Measurements from ENCODE around the gene MANF. TPM values are rescaled to one million over a fixed set of nuclear protein-coding genes. Genes with fewer than 3 reads are reported as not detected.

Gene MANF
- total RNA-seq, 1 experiment from 2014 or later, result 27.2 TPM

GRCh38 chr3:51408021-51408420 lies 22.9 kb downstream of the MANF start:
- no peak for DNase-seq
- Histone ChIP-seq H3K9me2 (replicated peaks; ENCODE audit: insufficient read depth, low read length) (no peaks in the 10 kb centered on the region), H3K36me3 (ENCODE audit: insufficient read depth, low read length) (peaks cover 38% of the 10 kb centered on the region), H3K9me3 (ENCODE audit: low read length) (no peaks in the 10 kb centered on the region), H3K27me3 (ENCODE audit: low read length) (no peaks in the 10 kb centered on the region), H3K9ac (ENCODE audit: low read length) (no peak overlapping the region), H3K27ac (ENCODE audit: low read length) (peak overlapping the region; percentile 42; the same call in 1 of the 2 replicates), H2AFZ (ENCODE audit: low read length) (no peak overlapping the region), H3K79me2 (ENCODE audit: low read length) (peaks cover 49% of the 10 kb centered on the region), H4K20me1 (ENCODE audit: insufficient read depth, low read depth, low read length) (no peaks in the 10 kb centered on the region), H3K4me1 (ENCODE audit: low read length) (peaks cover 28% of the 10 kb centered on the region), H3K4me2 (ENCODE audit: low read depth, low read length, poor library complexity, severe bottlenecking) (peak overlapping the region; percentile 21), H3K4me3 (ENCODE audit: low read length) (no peak overlapping the region)

GRCh38 chr3:51408813-51409212 lies 23.7 kb downstream of the MANF start:
- H3K79me2 ChIP-seq (ENCODE audit: low read length), result peaks cover 49% of the 10 kb centered on the region
- H3K27me3 ChIP-seq (ENCODE audit: low read length), result no peaks in the 10 kb centered on the region
- H3K9me3 ChIP-seq (ENCODE audit: low read length), result no peaks in the 10 kb centered on the region
- H3K4me2 ChIP-seq (ENCODE audit: low read depth, low read length, poor library complexity, severe bottlenecking), result peak overlapping the region; percentile 21
- H3K27ac ChIP-seq (ENCODE audit: low read length), result peak overlapping the region; percentile 42
- H3K9ac ChIP-seq (ENCODE audit: low read length), result no peak overlapping the region
- H3K36me3 ChIP-seq (ENCODE audit: insufficient read depth, low read length), result peaks cover 38% of the 10 kb centered on the region
- DNase-seq, result no peak
- peaks cover 26% of the 10 kb centered on the region for H3K4me1 ChIP-seq (ENCODE audit: low read length)
- H3K4me3 ChIP-seq (ENCODE audit: low read length), result no peak overlapping the region
- H2AFZ ChIP-seq (ENCODE audit: low read length), result no peak overlapping the region
- H4K20me1 ChIP-seq (ENCODE audit: insufficient read depth, low read depth, low read length), result no peaks in the 10 kb centered on the region
- H3K9me2 ChIP-seq (replicated peaks; ENCODE audit: insufficient read depth, low read length), result no peaks in the 10 kb centered on the region

- Histone ChIP-seq H3K79me2 (ENCODE audit: low read length) (peaks cover 20% of the 10 kb centered on the region), H3K4me3 (ENCODE audit: low read length) (no peak overlapping the region), H3K9ac (ENCODE audit: low read length) (no peak overlapping the region), H3K27me3 (ENCODE audit: low read length) (no peaks in the 10 kb centered on the region), H3K4me1 (ENCODE audit: low read length) (peaks cover 12% of the 10 kb centered on the region), H3K9me3 (ENCODE audit: low read length) (no peaks in the 10 kb centered on the region), H3K36me3 (ENCODE audit: insufficient read depth, low read length) (peaks cover 35% of the 10 kb centered on the region; the same call in 1 of the 2 replicates), H4K20me1 (ENCODE audit: insufficient read depth, low read depth, low read length) (0 out of 2 replicates have a peak, but pooled peaks cover 4% of the 10 kb centered on the region), H2AFZ (ENCODE audit: low read length) (no peak overlapping the region), H3K9me2 (replicated peaks; ENCODE audit: insufficient read depth, low read length) (no peaks in the 10 kb centered on the region), H3K4me2 (ENCODE audit: low read depth, low read length, poor library complexity, severe bottlenecking) (no peak overlapping the region), H3K27ac (ENCODE audit: low read length) (no peak overlapping the region)
- DNase-seq, result no peak
Observed at GRCh38 chr3:51422211-51422610, 37.1 kb downstream of the MANF start.

- Histone ChIP-seq H3K9ac (ENCODE audit: low read length) (no peak overlapping the region), H3K36me3 (ENCODE audit: insufficient read depth, low read length) (peaks cover 33% of the 10 kb centered on the region; the same call in 1 of the 2 replicates), H2AFZ (ENCODE audit: low read length) (no peak overlapping the region), H3K9me2 (replicated peaks; ENCODE audit: insufficient read depth, low read length) (no peaks in the 10 kb centered on the region), H3K27me3 (ENCODE audit: low read length) (no peaks in the 10 kb centered on the region), H3K4me1 (ENCODE audit: low read length) (peaks cover 19% of the 10 kb centered on the region), H4K20me1 (ENCODE audit: insufficient read depth, low read depth, low read length) (no peaks in the 10 kb centered on the region), H3K9me3 (ENCODE audit: low read length) (no peaks in the 10 kb centered on the region), H3K4me3 (ENCODE audit: low read length) (no peak overlapping the region), H3K4me2 (ENCODE audit: low read depth, low read length, poor library complexity, severe bottlenecking) (peak overlapping the region; percentile 37), H3K79me2 (ENCODE audit: low read length) (peaks cover 26% of the 10 kb centered on the region), H3K27ac (ENCODE audit: low read length) (peak overlapping the region; percentile 67)
- DNase-seq, result peak; percentile 59
Observed at GRCh38 chr3:51426921-51427320, 41.8 kb downstream of the MANF start.

- H3K4me1 ChIP-seq (ENCODE audit: low read length), result peaks cover 19% of the 10 kb centered on the region
- peaks cover 37% of the 10 kb centered on the region; the same call in 1 of the 2 replicates for H3K36me3 ChIP-seq (ENCODE audit: insufficient read depth, low read length)
- H3K27me3 ChIP-seq (ENCODE audit: low read length), result no peaks in the 10 kb centered on the region
- H3K9me2 ChIP-seq (replicated peaks; ENCODE audit: insufficient read depth, low read length), result no peaks in the 10 kb centered on the region
- no peaks in the 10 kb centered on the region for H3K9me3 ChIP-seq (ENCODE audit: low read length)
- H3K27ac ChIP-seq (ENCODE audit: low read length), result no peak overlapping the region
- H3K9ac ChIP-seq (ENCODE audit: low read length), result no peak overlapping the region
- no peak overlapping the region for H3K4me2 ChIP-seq (ENCODE audit: low read depth, low read length, poor library complexity, severe bottlenecking)
- DNase-seq, result no peak
- H3K4me3 ChIP-seq (ENCODE audit: low read length), result no peak overlapping the region
- no peak overlapping the region for H2AFZ ChIP-seq (ENCODE audit: low read length)
- H4K20me1 ChIP-seq (ENCODE audit: insufficient read depth, low read depth, low read length), result no peaks in the 10 kb centered on the region
- peaks cover 26% of the 10 kb centered on the region for H3K79me2 ChIP-seq (ENCODE audit: low read length)
Observed at GRCh38 chr3:51429138-51429537, 44.0 kb downstream of the MANF start.

- Histone ChIP-seq H3K27ac (ENCODE audit: low read length) (no peak overlapping the region), H3K4me2 (ENCODE audit: low read depth, low read length, poor library complexity, severe bottlenecking) (no peak overlapping the region), H3K4me3 (ENCODE audit: low read length) (no peak overlapping the region), H3K4me1 (ENCODE audit: low read length) (no peaks in the 10 kb centered on the region), H3K27me3 (ENCODE audit: low read length) (no peaks in the 10 kb centered on the region), H3K36me3 (ENCODE audit: insufficient read depth, low read length) (peaks cover 29% of the 10 kb centered on the region; the same call in 1 of the 2 replicates), H3K9me3 (ENCODE audit: low read length) (no peaks in the 10 kb centered on the region), H3K9me2 (replicated peaks; ENCODE audit: insufficient read depth, low read length) (no peaks in the 10 kb centered on the region), H4K20me1 (ENCODE audit: insufficient read depth, low read depth, low read length) (no peaks in the 10 kb centered on the region), H3K9ac (ENCODE audit: low read length) (no peak overlapping the region), H2AFZ (ENCODE audit: low read length) (no peak overlapping the region), H3K79me2 (ENCODE audit: low read length) (peaks cover 17% of the 10 kb centered on the region)
- DNase-seq, result no peak
Observed at GRCh38 chr3:51434110-51434509, 49.0 kb downstream of the MANF start.

GRCh38 chr3:51434746-51435327 lies 49.7 kb downstream of the MANF start:
- Histone ChIP-seq H3K4me1 (ENCODE audit: low read length) (no peaks in the 10 kb centered on the region), H3K4me2 (ENCODE audit: low read depth, low read length, poor library complexity, severe bottlenecking) (no peak overlapping the region), H3K27ac (ENCODE audit: low read length) (no peak overlapping the region), H3K36me3 (ENCODE audit: insufficient read depth, low read length) (peaks cover 22% of the 10 kb centered on the region; the same call in 1 of the 2 replicates), H4K20me1 (ENCODE audit: insufficient read depth, low read depth, low read length) (no peaks in the 10 kb centered on the region), H2AFZ (ENCODE audit: low read length) (no peak overlapping the region), H3K27me3 (ENCODE audit: low read length) (no peaks in the 10 kb centered on the region), H3K9me2 (replicated peaks; ENCODE audit: insufficient read depth, low read length) (no peaks in the 10 kb centered on the region), H3K9ac (ENCODE audit: low read length) (no peak overlapping the region), H3K4me3 (ENCODE audit: low read length) (no peak overlapping the region), H3K9me3 (ENCODE audit: low read length) (no peaks in the 10 kb centered on the region), H3K79me2 (ENCODE audit: low read length) (peaks cover 16% of the 10 kb centered on the region)
- peak; percentile 86 for DNase-seq

- peaks cover 33% of the 10 kb centered on the region for H3K36me3 ChIP-seq (ENCODE audit: insufficient read depth, low read length)
- no peak overlapping the region for H3K4me3 ChIP-seq (ENCODE audit: low read length)
- no peaks in the 10 kb centered on the region for H3K9me2 ChIP-seq (replicated peaks; ENCODE audit: insufficient read depth, low read length)
- DNase-seq, result no peak
- no peaks in the 10 kb centered on the region for H4K20me1 ChIP-seq (ENCODE audit: insufficient read depth, low read depth, low read length)
- no peaks in the 10 kb centered on the region for H3K9me3 ChIP-seq (ENCODE audit: low read length)
- H3K4me1 ChIP-seq (ENCODE audit: low read length), result no peaks in the 10 kb centered on the region
- H3K9ac ChIP-seq (ENCODE audit: low read length), result no peak overlapping the region
- no peaks in the 10 kb centered on the region for H3K27me3 ChIP-seq (ENCODE audit: low read length)
- H3K27ac ChIP-seq (ENCODE audit: low read length), result no peak overlapping the region
- no peak overlapping the region for H3K4me2 ChIP-seq (ENCODE audit: low read depth, low read length, poor library complexity, severe bottlenecking)
- no peak overlapping the region for H2AFZ ChIP-seq (ENCODE audit: low read length)
- peaks cover 22% of the 10 kb centered on the region for H3K79me2 ChIP-seq (ENCODE audit: low read length)
Observed at GRCh38 chr3:51436998-51437639, 52.0 kb downstream of the MANF start.

Data from Karpas-422 (cell line).